HepG2 (cell line): Measurements from ENCODE around the gene STK11. TPM values are rescaled to one million over a fixed set of nuclear protein-coding genes. Genes with fewer than 3 reads are reported as not detected.

Experiments
- ARID2 ChIP-seq: sonication (generic); formaldehyde crosslinking; IDR thresholded peaks from 2 replicates; pipeline ENCODE4 v1.8.1; 2022; ENCODE audit warnings: mild to moderate bottlenecking, missing genetic modification reagents, borderline replicate concordance
- CBX5 ChIP-seq: sonication (generic); formaldehyde crosslinking; IDR thresholded peaks from 2 replicates; pipeline ENCODE4 v1.4.0; 2020; ENCODE audit warnings: missing genetic modification reagents, borderline replicate concordance
- DNMT1 ChIP-seq: sonication (generic); formaldehyde crosslinking; IDR thresholded peaks from 2 replicates; pipeline ENCODE4 v1.5.1; 2020; ENCODE audit warnings: mild to moderate bottlenecking, missing genetic modification reagents
- ETV6 ChIP-seq: sonication (generic); formaldehyde crosslinking; conservative IDR thresholded peaks from 2 replicates; pipeline ENCODE4 v1.4.0; 2020; ENCODE audit warnings: missing genetic modification reagents
- FIP1L1 ChIP-seq: fragments of 200-400 bp; formaldehyde crosslinking; IDR thresholded peaks from 2 replicates; pipeline ENCODE4 v1.6.1; 2018; ENCODE audit warnings: low read depth, mild to moderate bottlenecking, low read length, moderate library complexity, borderline replicate concordance; ENCODE audit not compliant: insufficient read depth
- FOSL2 ChIP-seq: sonication (generic); formaldehyde crosslinking; IDR thresholded peaks from 2 replicates; pipeline ENCODE4 v1.4.0; 2020; ENCODE audit warnings: missing genetic modification reagents
- FOXC1 ChIP-seq: sonication (generic); formaldehyde crosslinking; IDR thresholded peaks from 2 replicates; pipeline ENCODE4 v1.8.0; 2022; ENCODE audit warnings: mild to moderate bottlenecking, missing genetic modification reagents, borderline replicate concordance
- HDAC2 ChIP-seq: sonication (generic); formaldehyde crosslinking; IDR thresholded peaks from 2 replicates; pipeline ENCODE4 v1.4.0; 2020; ENCODE audit warnings: missing genetic modification reagents
- HES4 ChIP-seq: sonication (generic); formaldehyde crosslinking; IDR thresholded peaks from 2 replicates; pipeline ENCODE4 v1.9.0; 2021; ENCODE audit warnings: mild to moderate bottlenecking, missing genetic modification reagents, borderline replicate concordance
- HIC2 ChIP-seq: sonication (generic); formaldehyde crosslinking; IDR thresholded peaks from 2 replicates; pipeline ENCODE4 v1.9.0; 2022; ENCODE audit warnings: low read depth, missing genetic modification reagents
- HNRNPUL1 ChIP-seq: fragments of 200-400 bp; formaldehyde crosslinking; IDR thresholded peaks from 2 replicates; pipeline ENCODE4 v1.6.1; 2017; ENCODE audit warnings: low read depth, mild to moderate bottlenecking, low read length, moderate library complexity
- KMT2B ChIP-seq: IDR thresholded peaks from 2 replicates; pipeline ENCODE4 v1.6.1; 2016; ENCODE audit warnings: missing genetic modification reagents, missing compliant biosample characterization
- MXD3 ChIP-seq: IDR thresholded peaks from 2 replicates; pipeline ENCODE4 v1.6.1; 2016; ENCODE audit warnings: mild to moderate bottlenecking, missing biosample characterization, missing genetic modification reagents
- MXI1 ChIP-seq: IDR thresholded peaks from 3 replicates; pipeline ENCODE4 v1.6.1; 2012; ENCODE audit warnings: low read depth, low read length, inconsistent platforms, borderline replicate concordance
- SIN3B ChIP-seq: fragments of 150-350 bp; IDR thresholded peaks from 2 replicates; pipeline ENCODE4 v1.6.1; 2014; ENCODE audit warnings: low read length
- SNRNP70 ChIP-seq: fragments of 200-400 bp; formaldehyde crosslinking; IDR thresholded peaks from 2 replicates; pipeline ENCODE4 v1.6.1; 2017; ENCODE audit warnings: mild to moderate bottlenecking, low read depth, low read length, moderate library complexity
- ZFP36L1 ChIP-seq: sonication (generic); formaldehyde crosslinking; IDR thresholded peaks from 2 replicates; pipeline ENCODE4 v1.8.0; 2022; ENCODE audit warnings: mild to moderate bottlenecking, missing genetic modification reagents, moderate library complexity
- ZNF225 ChIP-seq: sonication (generic); formaldehyde crosslinking; IDR thresholded peaks from 2 replicates; pipeline ENCODE4 v1.4.0; 2020; ENCODE audit warnings: mild to moderate bottlenecking, missing genetic modification reagents
- ZNF547 ChIP-seq: sonication (generic); formaldehyde crosslinking; IDR thresholded peaks from 2 replicates; pipeline ENCODE4 v1.5.1; 2020; ENCODE audit warnings: mild to moderate bottlenecking, missing genetic modification reagents
- ZNF563 ChIP-seq: sonication (generic); formaldehyde crosslinking; IDR thresholded peaks from 2 replicates; pipeline ENCODE4 v1.8.0; 2022; ENCODE audit warnings: mild to moderate bottlenecking, moderate library complexity, missing genetic modification reagents
- ZNF589 ChIP-seq: sonication (generic); formaldehyde crosslinking; conservative IDR thresholded peaks from 2 replicates; pipeline ENCODE4 v1.8.0; 2022; ENCODE audit warnings: mild to moderate bottlenecking, moderate library complexity, missing genetic modification reagents
- ZNF616 ChIP-seq: sonication (generic); formaldehyde crosslinking; IDR thresholded peaks from 2 replicates; pipeline ENCODE4 v1.5.0; 2020; ENCODE audit warnings: low read depth, mild to moderate bottlenecking, missing genetic modification reagents
- polyA plus RNA-seq, 8 experiments: library from polyadenylated mRNA; depleted of rRNA in 3 of 8; stranded (reverse) in 7 of 8; unstranded in 1 of 8; fragments of >200 nt; fragmentation: Illumina TruSeq in 4 of 8; extraction: Trizol in 4 of 8; gene quantifications; 2 replicates each; pipeline versions ENCODE4 v1.2.1 to v1.2.3, GENCODE V29; 2011 to 2016; ENCODE audit warnings: low read depth in 4 of 8, missing spikeins in 1 of 8, mixed read lengths in 1 of 8; ENCODE audit not compliant: insufficient read depth in 1 of 8
- total RNA-seq, 5 experiments: library from RNA; depleted of rRNA; stranded (reverse); fragments of >200 nt; fragmentation: Illumina TruSeq; extraction: Trizol; gene quantifications; 2 replicates each; pipeline ENCODE4 v1.2.3, GENCODE V29; 2016; ENCODE audit warnings: low read depth in 1 of 5
- TF ChIP-seq, protein P1 (sequence below): sonication (generic); IDR thresholded peaks from 2 replicates; pipeline ENCODE4 v1.6.1; 2016; ENCODE audit warnings: low read depth, borderline replicate concordance
- TF ChIP-seq, protein P2 (sequence below): IDR thresholded peaks from 2 replicates; pipeline ENCODE4 v1.6.1; 2018; ENCODE audit warnings: missing genetic modification reagents
- TF ChIP-seq, protein P3 (sequence below): sonication (generic); formaldehyde crosslinking; IDR thresholded peaks from 2 replicates; pipeline ENCODE4 v1.5.0; 2020; ENCODE audit warnings: missing genetic modification reagents, mild to moderate bottlenecking, borderline replicate concordance

STK11 gene
- total and polyA plus RNA-seq, 2 of the 13 experiments (the other 11 are each of a cell fraction or from before 2014, with no cell fraction given), result 27.5 to 43.6 TPM

DNA sequence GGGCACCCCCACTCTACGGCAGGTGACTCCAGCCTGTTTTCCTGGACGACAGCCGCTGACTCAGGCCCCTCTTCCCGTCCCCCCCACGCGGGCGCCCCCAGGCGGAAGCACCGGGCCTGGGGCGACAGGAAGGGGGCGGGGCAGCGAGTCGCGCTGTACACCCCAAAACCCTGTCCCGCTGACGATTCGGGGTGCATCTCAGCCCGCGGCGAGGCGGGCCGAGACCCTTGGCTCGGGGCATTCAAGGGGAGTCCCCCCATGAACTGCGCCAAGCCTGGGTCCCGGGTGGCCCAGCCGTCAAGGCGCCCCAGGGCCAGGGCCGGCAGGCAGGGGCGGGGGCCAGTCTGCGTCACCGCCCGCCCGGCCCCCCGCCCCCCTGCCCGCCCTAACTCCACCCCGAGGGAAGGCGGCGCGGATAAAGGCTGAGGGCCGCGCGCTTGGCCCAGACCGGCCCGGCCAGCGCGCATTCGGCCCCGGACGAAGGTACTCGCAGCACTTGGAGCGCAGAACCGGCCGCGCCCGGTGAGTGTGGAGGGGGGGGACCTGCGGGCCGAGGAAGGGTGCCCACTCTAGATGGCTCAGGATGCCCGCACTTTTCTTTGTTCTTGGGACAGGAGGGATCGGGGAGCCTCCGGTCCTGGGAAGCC is 42.7 kb downstream of the STK11 start, which contains the start of gene MIDN (continued):
- TF ChIP-seq HIC2 (CRISPR knock-in tag) (peak; percentile 41; the same call in 1 of the 2 replicates), ZFP36L1 (0 out of 2 replicates have a peak, but pooled peaks have one; percentile 63), ZNF616 (0 out of 2 replicates have a peak, but pooled peaks have one; percentile 69), DNMT1 (CRISPR knock-in tag) (no peak), SNRNP70 (no peak), KMT2B (CRISPR knock-in tag) (no peak; the same call in 1 of the 2 replicates), HNRNPUL1 (no peak), MXI1 (peak; percentile 30; the same call in 1 of the 3 replicates), ZNF563 (CRISPR knock-in tag) (0 out of 2 replicates have a peak, but pooled peaks have one; percentile 38), MXD3 (CRISPR knock-in tag) (peak; percentile 87), SIN3B (no peak), FIP1L1 (peak; percentile 74; the same call in 1 of the 2 replicates), HES4 (CRISPR knock-in tag) (no peak; the same call in 1 of the 2 replicates), ARID2 (CRISPR knock-in tag) (no peak), ZNF589 (CRISPR knock-in tag) (no peak), ZNF547 (CRISPR knock-in tag) (peak; percentile 50; the same call in 1 of the 2 replicates), HDAC2 (0 out of 2 replicates have a peak, but pooled peaks have one; percentile 46), FOSL2 (CRISPR knock-in tag) (peak; percentile 78), FOXC1 (CRISPR knock-in tag) (no peak), ZNF225 (CRISPR knock-in tag) (peak; percentile 43; the same call in 1 of the 2 replicates), ETV6 (0 out of 2 replicates have a peak, but pooled peaks have one; percentile 58), CBX5 (0 out of 2 replicates have a peak, but pooled peaks have one; percentile 14)
- TF ChIP-seq, protein P1, sequence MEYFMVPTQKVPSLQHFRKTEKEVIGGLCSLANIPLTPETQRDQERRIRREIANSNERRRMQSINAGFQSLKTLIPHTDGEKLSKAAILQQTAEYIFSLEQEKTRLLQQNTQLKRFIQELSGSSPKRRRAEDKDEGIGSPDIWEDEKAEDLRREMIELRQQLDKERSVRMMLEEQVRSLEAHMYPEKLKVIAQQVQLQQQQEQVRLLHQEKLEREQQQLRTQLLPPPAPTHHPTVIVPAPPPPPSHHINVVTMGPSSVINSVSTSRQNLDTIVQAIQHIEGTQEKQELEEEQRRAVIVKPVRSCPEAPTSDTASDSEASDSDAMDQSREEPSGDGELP, result peak; percentile 52; the same call in 1 of the 2 replicates
- TF ChIP-seq, protein P2, sequence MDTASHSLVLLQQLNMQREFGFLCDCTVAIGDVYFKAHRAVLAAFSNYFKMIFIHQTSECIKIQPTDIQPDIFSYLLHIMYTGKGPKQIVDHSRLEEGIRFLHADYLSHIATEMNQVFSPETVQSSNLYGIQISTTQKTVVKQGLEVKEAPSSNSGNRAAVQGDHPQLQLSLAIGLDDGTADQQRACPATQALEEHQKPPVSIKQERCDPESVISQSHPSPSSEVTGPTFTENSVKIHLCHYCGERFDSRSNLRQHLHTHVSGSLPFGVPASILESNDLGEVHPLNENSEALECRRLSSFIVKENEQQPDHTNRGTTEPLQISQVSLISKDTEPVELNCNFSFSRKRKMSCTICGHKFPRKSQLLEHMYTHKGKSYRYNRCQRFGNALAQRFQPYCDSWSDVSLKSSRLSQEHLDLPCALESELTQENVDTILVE (CRISPR knock-in tag), result peak; percentile 29
- TF ChIP-seq, protein P3, sequence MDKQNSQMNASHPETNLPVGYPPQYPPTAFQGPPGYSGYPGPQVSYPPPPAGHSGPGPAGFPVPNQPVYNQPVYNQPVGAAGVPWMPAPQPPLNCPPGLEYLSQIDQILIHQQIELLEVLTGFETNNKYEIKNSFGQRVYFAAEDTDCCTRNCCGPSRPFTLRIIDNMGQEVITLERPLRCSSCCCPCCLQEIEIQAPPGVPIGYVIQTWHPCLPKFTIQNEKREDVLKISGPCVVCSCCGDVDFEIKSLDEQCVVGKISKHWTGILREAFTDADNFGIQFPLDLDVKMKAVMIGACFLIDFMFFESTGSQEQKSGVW, result no peak
